NB4 (cell line): Measurements from ENCODE around the gene CCDC126.

Experiments used
- DNase-seq: peaks from one replicate; pipeline ENCODE4 v3.0.0; 2010; ENCODE audit warnings: low read depth
- H3K4me3 ChIP-seq: one replicate; pipeline ENCODE4 v1.5.1; 2011; ENCODE audit warnings: mild to moderate bottlenecking, low read depth, low read length, moderate library complexity
- CTCF ChIP-seq: IDR thresholded peaks from one replicate; pipeline ENCODE4 v1.5.1; 2012; ENCODE audit warnings: low read depth, low read length
- MAX ChIP-seq: IDR thresholded peaks from 2 replicates; pipeline ENCODE4 v1.6.1; 2011; ENCODE audit warnings: low read depth, low read length
- MYC ChIP-seq: IDR thresholded peaks from 2 replicates; pipeline ENCODE4 v1.6.1; 2011; ENCODE audit warnings: low read depth, low read length
- POLR2A ChIP-seq: IDR thresholded peaks from 2 replicates; pipeline ENCODE4 v1.6.1; 2011; ENCODE audit warnings: mild to moderate bottlenecking; ENCODE audit not compliant: insufficient read length; ENCODE audit errors: extremely low read depth

Gene CCDC126

GRCh38 chr7:23590529-23590928 is 6.7 kb upstream of the CCDC126 start:
- DNase-seq, result no peak
- TF ChIP-seq MAX, result no peak
- TF ChIP-seq CTCF, result no peak
- TF ChIP-seq POLR2A, result no peak
- TF ChIP-seq MYC, result no peak
- no peak overlapping the region for H3K4me3 ChIP-seq

GRCh38 chr7:23593706-23594105 is 3.5 kb upstream of the CCDC126 start:
- no peak for TF ChIP-seq POLR2A
- no peak for TF ChIP-seq CTCF
- TF ChIP-seq MYC, result no peak
- TF ChIP-seq MAX, result no peak
- H3K4me3 ChIP-seq, result no peak overlapping the region
- peak; percentile 21 for DNase-seq

- DNase-seq, result peak; percentile 90
- H3K4me3 ChIP-seq, result no peak overlapping the region
- TF ChIP-seq MYC (no peak; the same call in 1 of the 2 replicates), MAX (0 out of 2 replicates have a peak, but pooled peaks have one; percentile 37)
Observed at GRCh38 chr7:23594879-23595604, 2.1 kb upstream of the CCDC126 start.

GRCh38 chr7:23598296-23598695 is 1.1 kb downstream of the CCDC126 start:
- TF ChIP-seq POLR2A, result no peak
- no peak for TF ChIP-seq MYC
- TF ChIP-seq MAX, result no peak
- no peak for TF ChIP-seq CTCF
- no peak for DNase-seq
- peak overlapping the region; percentile 71 for H3K4me3 ChIP-seq

- no peak for TF ChIP-seq POLR2A
- no peak for TF ChIP-seq CTCF
- no peak for TF ChIP-seq MAX
- no peak for TF ChIP-seq MYC
- no peak for DNase-seq
- no peak overlapping the region for H3K4me3 ChIP-seq
Observed at GRCh38 chr7:23600236-23600635, 3.1 kb downstream of the CCDC126 start.

GRCh38 chr7:23603632-23604295 is 6.6 kb downstream of the CCDC126 start:
- TF ChIP-seq POLR2A (no peak), MAX (no peak), CTCF (no peak), MYC (no peak)
- no peak overlapping the region for H3K4me3 ChIP-seq
- no peak for DNase-seq
